BJ (cell line): ENCODE measurements around the gene DSP. TPM values are rescaled to one million over a fixed set of nuclear protein-coding genes. Genes with fewer than 3 reads are reported as not detected.

ENCODE experiments used
- CTCF ChIA-PET: fragments of 350-600 bp; formaldehyde crosslinking; extraction: SDS; loops from one replicate; lab custom pipeline; 2021; ENCODE audit warnings: antibody characterized with exemption, inconsistent platforms; lab: Yijun Ruan, JAX
- POLR2A ChIA-PET: fragments of 300-600 bp; sonication (Branson Sonifier 250); formaldehyde crosslinking; extraction: SDS; loops from one replicate; lab custom pipeline; 2021; ENCODE audit warnings: antibody characterized with exemption; lab: Charles Lee
- DNase-seq: peaks from one replicate; pipeline ENCODE4 v3.0.0-alpha.2; 2011; ENCODE audit warnings: low read depth
- H3K27me3 ChIP-seq: 2 replicates; pipeline ENCODE4 v1.6.0; 2011; ENCODE audit warnings: low read length; ENCODE audit not compliant: control insufficient read depth, insufficient read depth
- H3K36me3 ChIP-seq: 2 replicates; pipeline ENCODE4 v1.5.1; 2011; ENCODE audit warnings: low read length; ENCODE audit not compliant: control insufficient read depth, insufficient read depth
- H3K4me3 ChIP-seq: 2 replicates; pipeline ENCODE4 v1.5.1; 2011; ENCODE audit warnings: low read depth, mild to moderate bottlenecking, control low read depth, low read length
- CTCF ChIP-seq: IDR thresholded peaks from 2 replicates; pipeline ENCODE4 v1.5.1; 2011; ENCODE audit warnings: low read depth, mild to moderate bottlenecking, control low read depth, inconsistent platforms, low read length, moderate library complexity; ENCODE audit not compliant: insufficient read depth
- polyA plus RNA-seq: library from polyadenylated mRNA; depleted of rRNA; stranded (reverse); fragments of >200 nt; gene quantifications from 2 replicates; pipeline ENCODE4 v1.2.3, GENCODE V29; 2011

DSP gene
- polyA plus RNA-seq, 1 experiment = 11.0 TPM

- ChIA-PET CTCF (interaction anchor here (1.1 to 1.4 kb wide), 2 partner anchors 11 to 13 kb away, joined by 3 read pairs; no protein-coding TSS in a partner anchor), POLR2A (no interaction called here)
- Histone ChIP-seq H3K27me3 (no peaks in the 10 kb centered on the region), H3K36me3 (peaks cover 5% of the 10 kb centered on the region), H3K4me3 (no peak overlapping the region)
- DNase-seq = no peak
- TF ChIP-seq CTCF = no peak
Observed at GRCh38 chr6:7558781-7559180, 17.3 kb downstream of the DSP start.

- DNase-seq = no peak
- POLR2A ChIA-PET = no interaction called here
- CTCF ChIA-PET = interaction anchor here (1.1 to 1.4 kb wide), 2 partner anchors 11 to 13 kb away, joined by 3 read pairs; no protein-coding TSS in a partner anchor
- Histone ChIP-seq H3K4me3 (no peak overlapping the region), H3K27me3 (no peaks in the 10 kb centered on the region), H3K36me3 (peaks cover 5% of the 10 kb centered on the region)
- no peak for TF ChIP-seq CTCF
Observed at GRCh38 chr6:7559196-7559595, 17.7 kb downstream of the DSP start.

GRCh38 chr6:7559651-7560385 lies 18.3 kb downstream of the DSP start:
- no peak for DNase-seq
- Histone ChIP-seq H3K4me3 (no peak overlapping the region), H3K27me3 (no peaks in the 10 kb centered on the region), H3K36me3 (peaks cover 5% of the 10 kb centered on the region)
- POLR2A ChIA-PET = no interaction called here
- CTCF ChIA-PET = interaction anchor here (0.8 to 1.4 kb wide), 2 partner anchors 10 to 30 kb away, joined by 3 to 4 read pairs; partner anchors contain the start of gene SNRNP48
- TF ChIP-seq CTCF = no peak

GRCh38 chr6:7561153-7561964 lies 19.9 kb downstream of the DSP start:
- no peaks in the 10 kb centered on the region for H3K27me3 ChIP-seq

More at GRCh38 chr6:7561153-7561964, 19.9 kb downstream of the DSP start:
- no peak for DNase-seq
- POLR2A ChIA-PET = no interaction called here
- no peak for TF ChIP-seq CTCF
- peaks cover 4% of the 10 kb centered on the region; the same call in 1 of the 2 replicates for H3K36me3 ChIP-seq
- no peak overlapping the region for H3K4me3 ChIP-seq
- CTCF ChIA-PET = no interaction called here
